Nephron progenitor cell (in vitro differentiated cells): ENCODE data around the gene HPN.

Experiments used
- DNase-seq: peaks from one replicate; pipeline ENCODE4 v3.0.0; 2021
- H3K27ac Mint-ChIP-seq: 2 replicates; pipeline ENCODE4 v1.8.0; 2021; ENCODE audit warnings: mild to moderate bottlenecking, moderate library complexity, mixed read lengths
- H3K27me3 Mint-ChIP-seq: 2 replicates; pipeline ENCODE4 v1.8.0; 2021; ENCODE audit warnings: mild to moderate bottlenecking, low read depth, mixed read lengths; ENCODE audit not compliant: poor library complexity
- H3K36me3 Mint-ChIP-seq: 2 replicates; pipeline ENCODE4 v1.8.0; 2021; ENCODE audit warnings: low read depth, mixed read lengths
- H3K4me1 Mint-ChIP-seq: 2 replicates; pipeline ENCODE4 v1.8.0; 2021; ENCODE audit warnings: mixed read lengths
- H3K4me3 Mint-ChIP-seq: 2 replicates; pipeline ENCODE4 v1.8.0; 2021; ENCODE audit warnings: mild to moderate bottlenecking, moderate library complexity, mixed read lengths
- H3K9me3 Mint-ChIP-seq: 2 replicates; pipeline ENCODE4 v1.8.0; 2021; ENCODE audit warnings: mild to moderate bottlenecking, moderate library complexity, mixed read lengths
- CTCF ChIP-seq: fragments of 200-600 bp; sonication (generic); IDR thresholded peaks from 2 replicates; pipeline ENCODE4 v1.5.0; 2021; ENCODE audit warnings: antibody characterized with exemption

The HPN gene

GRCh38 chr19:35052599-35053190 lies 11.2 kb downstream of the HPN start:
- Mint-ChIP-seq H3K27me3 (peaks cover 7% of the 10 kb centered on the region), H3K36me3 (no peaks in the 10 kb centered on the region), H3K27ac (no peak overlapping the region), H3K9me3 (no peaks in the 10 kb centered on the region), H3K4me1 (peaks cover 22% of the 10 kb centered on the region), H3K4me3 (no peak overlapping the region)
- TF ChIP-seq CTCF, result no peak
- DNase-seq, result no peak

- no peak for TF ChIP-seq CTCF
- Mint-ChIP-seq H3K27ac (no peak overlapping the region), H3K27me3 (peaks cover 7% of the 10 kb centered on the region), H3K36me3 (no peaks in the 10 kb centered on the region), H3K4me1 (peaks cover 18% of the 10 kb centered on the region), H3K4me3 (no peak overlapping the region), H3K9me3 (no peaks in the 10 kb centered on the region)
- DNase-seq, result no peak
These were observed 12.3 kb downstream of the HPN start for GRCh38 chr19:35053667-35054293.

GRCh38 chr19:35054626-35055025 lies 13.1 kb downstream of the HPN start:
- H3K4me1 Mint-ChIP-seq, result peaks cover 19% of the 10 kb centered on the region
- H3K9me3 Mint-ChIP-seq, result no peaks in the 10 kb centered on the region
- peaks cover 7% of the 10 kb centered on the region for H3K27me3 Mint-ChIP-seq
- TF ChIP-seq CTCF, result no peak
- DNase-seq, result no peak
- H3K36me3 Mint-ChIP-seq, result no peaks in the 10 kb centered on the region
- H3K27ac Mint-ChIP-seq, result no peak overlapping the region
- no peak overlapping the region for H3K4me3 Mint-ChIP-seq

GRCh38 chr19:35055715-35056179 lies 14.2 kb downstream of the HPN start:
- TF ChIP-seq CTCF, result peak; percentile 34
- Mint-ChIP-seq H3K9me3 (no peaks in the 10 kb centered on the region), H3K27me3 (peaks cover 7% of the 10 kb centered on the region), H3K36me3 (no peaks in the 10 kb centered on the region), H3K27ac (no peak overlapping the region), H3K4me3 (no peak overlapping the region), H3K4me1 (peaks cover 19% of the 10 kb centered on the region)
- DNase-seq, result no peak

- DNase-seq, result no peak
- H3K9me3 Mint-ChIP-seq, result no peaks in the 10 kb centered on the region
- no peak overlapping the region for H3K4me3 Mint-ChIP-seq
- TF ChIP-seq CTCF, result no peak
- H3K27me3 Mint-ChIP-seq, result peaks cover 7% of the 10 kb centered on the region
- no peak overlapping the region for H3K27ac Mint-ChIP-seq
- peaks cover 19% of the 10 kb centered on the region for H3K4me1 Mint-ChIP-seq
- no peaks in the 10 kb centered on the region for H3K36me3 Mint-ChIP-seq
These were observed 15.1 kb downstream of the HPN start for GRCh38 chr19:35056513-35057063.

GRCh38 chr19:35058370-35058769 lies 16.8 kb downstream of the HPN start:
- no peak for DNase-seq
- no peak overlapping the region for H3K4me3 Mint-ChIP-seq
- peaks cover 19% of the 10 kb centered on the region for H3K4me1 Mint-ChIP-seq
- no peak overlapping the region for H3K27ac Mint-ChIP-seq
- H3K27me3 Mint-ChIP-seq, result peaks cover 13% of the 10 kb centered on the region
- H3K36me3 Mint-ChIP-seq, result no peaks in the 10 kb centered on the region
- H3K9me3 Mint-ChIP-seq, result no peaks in the 10 kb centered on the region
- no peak for TF ChIP-seq CTCF
